H7 (cell line): ENCODE results near the gene OR5AR1. TPM values are rescaled to one million over a fixed set of nuclear protein-coding genes. Genes with fewer than 3 reads are reported as not detected.

Experiments
- DNase-seq: peaks from one replicate; pipeline ENCODE4 v3.0.0; 2012
- H3K27me3 ChIP-seq: 2 replicates; pipeline ENCODE4 v1.6.0; 2011; ENCODE audit warnings: mild to moderate bottlenecking, low read length; ENCODE audit not compliant: control insufficient read depth, insufficient read depth
- H3K36me3 ChIP-seq: replicated peaks from 2 replicates; pipeline ENCODE4 v1.5.1; 2011; ENCODE audit warnings: low read length; ENCODE audit not compliant: control insufficient read depth, insufficient read depth
- H3K4me3 ChIP-seq: 2 replicates; pipeline ENCODE4 v1.5.1; 2011; ENCODE audit warnings: low read depth, mild to moderate bottlenecking, control low read depth, low read length, moderate library complexity; ENCODE audit not compliant: insufficient read depth
- total RNA-seq: library from RNA; depleted of rRNA; stranded (reverse); fragments of >200 nt; shearing (Covaris generic); gene quantifications from 2 replicates; pipeline ENCODE4 v1.2.3, GENCODE V29; 2014; rRNA removed

Gene OR5AR1
- total RNA-seq, 1 experiment from 2014 or later, result not detected

DNA sequence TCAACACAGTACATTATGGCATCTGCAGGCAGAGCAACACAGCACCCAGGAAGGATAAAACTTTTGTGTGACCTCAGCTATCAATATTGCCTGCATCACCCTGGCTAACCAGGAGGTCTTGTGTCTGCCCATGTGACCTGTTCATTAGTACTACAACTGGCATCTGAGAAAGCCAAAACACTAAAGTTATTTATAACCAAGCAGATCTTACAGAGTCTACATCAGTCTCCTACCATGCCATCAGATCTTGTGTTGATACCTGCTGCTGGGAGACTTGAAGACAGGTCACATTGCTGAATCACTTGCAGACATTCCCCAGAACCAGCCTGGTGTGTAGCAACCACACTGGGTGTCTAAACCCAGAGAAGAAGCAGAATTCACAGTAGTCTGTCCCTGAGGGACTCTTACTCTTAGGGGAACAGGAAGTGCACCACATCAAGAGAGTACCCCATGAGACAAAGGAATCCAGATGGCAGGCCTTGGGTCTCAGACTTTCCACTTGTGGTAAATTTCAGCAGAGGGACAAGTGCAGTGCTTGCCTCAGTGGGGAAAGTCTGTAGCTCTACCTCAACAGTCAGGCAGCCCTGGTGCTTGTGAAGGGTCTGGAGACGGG is 42.4 kb downstream of the OR5AR1 start:
- H3K27me3 ChIP-seq, result no peaks in the 10 kb centered on the region
- no peak for DNase-seq
- H3K36me3 ChIP-seq, result no peaks in the 10 kb centered on the region
- no peak overlapping the region for H3K4me3 ChIP-seq

DNA sequence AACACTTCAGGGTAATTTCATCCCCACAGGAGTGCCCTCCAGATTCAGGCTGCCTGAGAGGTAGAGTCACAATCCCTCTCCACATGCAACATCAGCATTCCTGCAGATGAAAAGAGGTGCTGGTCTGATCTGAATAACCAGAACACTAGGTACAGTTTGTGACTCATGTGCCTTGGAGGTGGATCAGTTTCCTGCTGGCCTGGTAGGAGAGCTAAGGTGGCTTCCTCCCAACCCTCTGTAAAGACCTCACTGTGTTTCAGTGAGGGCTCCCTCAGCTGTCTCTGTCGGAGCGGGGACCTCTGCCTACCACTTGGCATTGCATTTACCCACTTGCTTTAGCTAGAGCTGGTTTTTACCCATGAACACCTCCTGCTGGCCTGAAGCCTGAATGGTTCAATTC is 43.0 kb downstream of the OR5AR1 start:
- Histone ChIP-seq H3K36me3 (no peaks in the 10 kb centered on the region), H3K27me3 (no peaks in the 10 kb centered on the region), H3K4me3 (no peak overlapping the region)
- DNase-seq, result no peak

DNA sequence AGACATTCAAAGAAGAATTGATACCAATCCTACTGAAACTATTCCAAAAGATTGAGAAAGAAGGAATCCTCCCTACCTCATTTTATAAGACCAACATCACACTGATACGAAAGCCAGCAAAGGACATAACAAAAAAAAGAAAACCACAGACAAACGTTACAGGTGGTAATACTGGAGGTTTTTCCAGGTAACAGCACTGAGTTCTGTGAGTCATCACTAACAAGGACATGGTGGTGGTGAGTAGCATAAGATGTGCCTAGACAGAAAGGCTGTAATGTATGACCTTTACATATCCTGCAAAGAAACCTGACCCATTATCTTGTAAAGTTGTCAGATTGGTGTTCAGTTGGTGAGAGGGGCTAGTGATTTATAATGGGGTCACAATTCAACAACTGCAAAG is 50.7 kb downstream of the OR5AR1 start:
- H3K4me3 ChIP-seq, result no peak overlapping the region
- H3K36me3 ChIP-seq, result no peaks in the 10 kb centered on the region
- no peaks in the 10 kb centered on the region for H3K27me3 ChIP-seq
- DNase-seq, result no peak

Other genes starting within 250 kb of the OR5AR1 start
- not detected in 2 replicates for gene OR5M3, start 190.3 kb upstream of the OR5AR1 start, total RNA-seq
- gene OR5M8, start 172.3 kb upstream of the OR5AR1 start, total RNA-seq, result not detected in 2 replicates
- gene OR5M11, start 120.4 kb upstream of the OR5AR1 start, total RNA-seq, result not detected in 2 replicates
- not detected in 2 replicates for gene OR5M10, start 86.0 kb upstream of the OR5AR1 start, total RNA-seq
- gene OR5M1, start 48.8 kb upstream of the OR5AR1 start, total RNA-seq, result not detected in 2 replicates
- not detected in 2 replicates for gene OR5AP2, start 21.2 kb upstream of the OR5AR1 start, total RNA-seq
- not detected in 2 replicates for gene OR9G1, start 35.4 kb downstream of the OR5AR1 start, total RNA-seq
- not detected in 2 replicates for gene OR9G4, start 85.0 kb downstream of the OR5AR1 start, total RNA-seq